Coronary artery (tissue), 2 donors: Measurements from ENCODE around the gene KAZN.

Source experiments
- DNase-seq: peaks from one replicate; pipeline ENCODE4 v3.0.0-alpha.2; 2017; ENCODE audit warnings: low spot score
- H3K27ac ChIP-seq, 2 donors: fragments of 200-600 bp; sonication (generic); one replicate each; pipeline ENCODE4 v1.5.1; 2016 to 2019
- H3K4me3 ChIP-seq: fragments of 200-600 bp; sonication (generic); 2 replicates; pipeline ENCODE4 v1.5.1; 2016; ENCODE audit warnings: mild to moderate bottlenecking, moderate library complexity
- CTCF ChIP-seq: fragments of 200-600 bp; sonication (generic); IDR thresholded peaks from one replicate; pipeline ENCODE4 v1.5.1; 2019; ENCODE audit warnings: antibody characterized with exemption

Gene KAZN

GRCh38 chr1:14733048-14733778 lies 134.7 kb downstream of the KAZN start:
- no peak for TF ChIP-seq CTCF
- DNase-seq: no peak
- H3K4me3 ChIP-seq: no peak overlapping the region
- H3K27ac ChIP-seq: no peak overlapping the region

GRCh38 chr1:14733779-14734140 lies 135.3 kb downstream of the KAZN start:
- no peak overlapping the region for H3K27ac ChIP-seq
- no peak overlapping the region for H3K4me3 ChIP-seq
- DNase-seq: no peak
- TF ChIP-seq CTCF: no peak

GRCh38 chr1:14735841-14736240 lies 137.4 kb downstream of the KAZN start:
- H3K27ac ChIP-seq: no peak overlapping the region
- no peak overlapping the region for H3K4me3 ChIP-seq
- TF ChIP-seq CTCF: no peak
- no peak for DNase-seq

- no peak for DNase-seq
- Histone ChIP-seq H3K27ac (no peak overlapping the region), H3K4me3 (no peak overlapping the region)
- TF ChIP-seq CTCF: no peak
Measured at GRCh38 chr1:14737561-14738094, 139.1 kb downstream of the KAZN start.

GRCh38 chr1:14738235-14738634 lies 139.8 kb downstream of the KAZN start:
- H3K27ac ChIP-seq: no peak overlapping the region
- no peak for TF ChIP-seq CTCF
- DNase-seq: no peak
- no peak overlapping the region for H3K4me3 ChIP-seq

GRCh38 chr1:14738647-14739046 lies 140.2 kb downstream of the KAZN start:
- H3K27ac ChIP-seq: no peak overlapping the region
- H3K4me3 ChIP-seq: no peak overlapping the region
- DNase-seq: no peak
- no peak for TF ChIP-seq CTCF

- H3K27ac ChIP-seq: no peak overlapping the region
- no peak for TF ChIP-seq CTCF
- DNase-seq: no peak
Measured at GRCh38 chr1:14739082-14739832, 140.8 kb downstream of the KAZN start.

More at GRCh38 chr1:14739082-14739832, 140.8 kb downstream of the KAZN start:
- no peak overlapping the region for H3K4me3 ChIP-seq
